Coronary artery (tissue), 2 donors: ENCODE measurements around the gene VPS16.

Source experiments
- DNase-seq: peaks from one replicate; pipeline ENCODE4 v3.0.0-alpha.2; 2017; ENCODE audit warnings: low spot score
- H3K27ac ChIP-seq, 2 donors: fragments of 200-600 bp; sonication (generic); one replicate each; pipeline ENCODE4 v1.5.1; 2016 to 2019
- H3K4me3 ChIP-seq: fragments of 200-600 bp; sonication (generic); 2 replicates; pipeline ENCODE4 v1.5.1; 2016; ENCODE audit warnings: mild to moderate bottlenecking, moderate library complexity
- CTCF ChIP-seq: fragments of 200-600 bp; sonication (generic); IDR thresholded peaks from one replicate; pipeline ENCODE4 v1.5.1; 2019; ENCODE audit warnings: antibody characterized with exemption

VPS16 gene

DNA sequence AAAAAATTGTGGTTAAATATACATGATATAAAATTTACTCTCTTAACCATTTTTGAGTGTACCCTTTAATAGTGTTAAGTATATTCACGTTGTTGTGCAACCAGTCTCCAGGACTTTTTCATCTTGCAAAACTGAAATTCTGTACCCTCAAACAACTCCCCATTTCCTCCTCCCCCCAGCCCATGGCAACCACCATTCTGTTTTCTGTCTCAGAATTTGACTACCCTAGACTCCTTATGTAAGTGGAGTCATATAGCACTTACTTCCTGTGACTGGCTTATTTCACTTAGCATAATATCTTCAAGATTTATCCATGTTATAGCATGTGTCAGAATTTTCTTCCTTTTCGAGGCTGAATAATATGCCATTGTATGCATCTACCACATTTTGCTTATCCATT is 5.1 kb downstream of the VPS16 start:
- no peak overlapping the region for H3K27ac ChIP-seq

GRCh38 chr20:2846698-2847097 is 6.2 kb downstream of the VPS16 start:
- DNase-seq: peak; percentile 16
- no peak for TF ChIP-seq CTCF
- Histone ChIP-seq H3K27ac (no peak overlapping the region), H3K4me3 (no peak overlapping the region)

More for the DNA sequence above, 5.1 kb downstream of the VPS16 start:
- no peak overlapping the region for H3K4me3 ChIP-seq
- TF ChIP-seq CTCF: no peak
- DNase-seq: peak; percentile 1

DNA sequence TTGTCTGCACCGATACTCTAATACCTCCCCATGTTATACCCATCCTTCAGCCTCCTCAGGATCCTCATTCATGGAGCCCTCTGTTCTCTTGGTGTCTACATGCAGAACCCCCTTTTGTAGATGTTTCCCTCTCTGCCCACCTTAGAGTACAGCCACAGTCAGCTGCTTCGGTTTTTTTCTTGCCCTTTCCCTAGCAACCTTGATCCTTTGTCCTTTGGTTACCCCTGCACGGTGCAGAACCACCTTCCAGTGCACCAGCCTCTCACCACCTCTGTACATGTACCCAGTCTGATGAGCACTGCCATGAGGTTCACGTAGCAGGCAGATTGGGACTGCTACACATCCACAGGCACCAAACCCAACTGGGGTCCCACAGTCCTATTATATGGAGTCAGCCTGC is 7.3 kb downstream of the VPS16 start:
- Histone ChIP-seq H3K4me3 (no peak overlapping the region), H3K27ac (no peak overlapping the region)
- DNase-seq: peak; percentile 12
- no peak for TF ChIP-seq CTCF

DNA sequence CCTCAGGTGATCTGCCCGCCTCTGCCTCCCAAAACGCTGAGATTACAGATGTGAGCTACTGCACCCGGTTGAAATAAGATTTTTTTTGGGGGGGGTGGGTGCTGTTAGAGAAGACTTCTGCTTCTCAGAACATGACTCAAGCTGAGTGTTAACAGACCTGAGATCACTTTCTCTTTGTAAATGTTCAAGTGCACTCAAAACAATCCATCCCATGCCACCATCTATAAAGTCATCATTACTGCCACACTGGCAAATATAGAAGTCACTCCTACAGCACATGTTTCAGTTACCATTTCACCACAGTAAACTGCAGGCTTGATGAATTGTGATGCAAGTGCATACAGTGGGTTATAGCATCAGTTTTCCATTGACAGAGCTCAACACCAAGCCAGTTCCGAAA is 9.0 kb downstream of the VPS16 start:
- TF ChIP-seq CTCF: no peak
- no peak overlapping the region for H3K4me3 ChIP-seq
- DNase-seq: peak; percentile 21
- no peak overlapping the region for H3K27ac ChIP-seq

DNA sequence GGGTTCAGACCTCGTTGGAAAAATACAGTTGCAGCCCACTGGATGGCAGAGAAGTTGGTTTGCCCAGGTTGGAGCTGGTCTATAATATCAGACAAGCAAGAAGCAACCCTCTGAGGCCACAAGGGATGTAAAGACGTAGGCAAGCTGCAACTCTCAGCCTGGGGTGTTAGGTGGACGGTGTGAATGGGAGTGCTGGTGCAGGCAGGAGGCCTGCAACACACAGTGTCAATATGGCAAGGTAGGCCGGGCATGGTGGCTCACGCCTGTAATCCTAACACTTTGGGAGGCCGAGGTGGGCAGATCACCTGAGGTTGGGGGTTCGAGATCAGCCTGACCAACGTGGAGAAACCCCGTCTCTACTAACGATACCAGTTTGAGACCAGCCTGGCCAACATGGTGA is 10.5 kb downstream of the VPS16 start:
- no peak overlapping the region for H3K4me3 ChIP-seq
- TF ChIP-seq CTCF: no peak
- H3K27ac ChIP-seq: no peak overlapping the region
- DNase-seq: peak; percentile 52

- no peak for DNase-seq
- no peak for TF ChIP-seq CTCF
- Histone ChIP-seq H3K4me3 (no peak overlapping the region), H3K27ac (no peak overlapping the region)
Measured at GRCh38 chr20:2858591-2858990, 18.0 kb downstream of the VPS16 start.

DNA sequence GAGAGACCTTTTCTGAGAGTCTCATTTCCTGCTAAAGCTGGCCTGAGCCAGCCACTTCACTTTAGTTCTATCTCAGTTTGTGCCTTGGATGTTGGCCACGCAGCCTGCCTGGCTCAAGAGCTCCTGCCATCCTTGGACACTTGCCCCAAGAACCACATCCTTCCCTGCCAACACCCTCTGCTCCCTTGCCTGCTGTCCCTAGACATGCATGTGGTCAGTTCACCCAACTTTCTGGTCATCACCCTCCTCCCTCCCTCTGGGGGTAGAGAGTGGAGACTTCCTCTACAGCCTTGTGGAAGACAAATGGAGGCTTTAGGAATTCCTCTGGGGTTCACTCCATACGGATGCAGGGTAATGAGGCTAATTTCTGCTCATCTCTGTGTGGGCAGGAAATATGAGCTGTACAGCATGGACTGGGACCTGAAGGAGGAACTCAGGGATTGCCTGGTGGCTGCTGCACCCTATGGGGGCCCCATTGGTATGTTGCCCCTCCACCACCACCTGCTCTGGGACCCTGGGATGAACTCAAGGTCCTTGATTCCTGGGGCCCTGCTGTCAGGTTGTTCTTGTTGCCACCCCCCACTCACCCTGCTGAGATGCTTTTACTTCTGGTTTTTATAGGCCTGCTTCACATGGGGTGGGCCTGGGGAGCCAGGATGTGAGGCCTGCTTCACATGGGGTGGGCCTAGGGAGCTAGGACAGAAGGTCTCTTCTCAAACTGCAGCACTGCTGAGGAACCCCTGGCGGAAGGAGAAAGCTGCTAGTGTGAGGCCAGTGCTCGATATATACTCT is 19.0 kb downstream of the VPS16 start:
- DNase-seq: no peak
- no peak for TF ChIP-seq CTCF
- no peak overlapping the region for H3K4me3 ChIP-seq
- H3K27ac ChIP-seq: no peak overlapping the region
